Left ventricle myocardium inferior (tissue), 1 donor: ENCODE results near the gene NTHL1. TPM values are rescaled to one million over a fixed set of nuclear protein-coding genes. Genes with fewer than 3 reads are reported as not detected.

ENCODE experiments used
- DNase-seq: peaks from one replicate; pipeline ENCODE4 v3.0.0-alpha.2; 2020
- H3K27ac ChIP-seq: fragments of 200-600 bp; replicated peaks from 2 replicates; pipeline ENCODE4 v1.8.0; 2021
- H3K27me3 ChIP-seq: fragments of 200-600 bp; 2 replicates; pipeline ENCODE4 v1.8.0; 2021; ENCODE audit warnings: low read depth
- H3K36me3 ChIP-seq: fragments of 200-600 bp; 2 replicates; pipeline ENCODE4 v1.8.0; 2021
- H3K4me1 ChIP-seq: fragments of 200-600 bp; 2 replicates; pipeline ENCODE4 v1.8.0; 2021
- H3K4me3 ChIP-seq: fragments of 200-600 bp; 2 replicates; pipeline ENCODE4 v1.8.0; 2021; ENCODE audit warnings: mild to moderate bottlenecking, moderate library complexity
- H3K9me3 ChIP-seq: fragments of 200-600 bp; replicated peaks from 2 replicates; pipeline ENCODE4 v1.8.0; 2021
- CTCF ChIP-seq: fragments of 200-600 bp; IDR thresholded peaks from 2 replicates; pipeline ENCODE4 v1.8.0; 2021; ENCODE audit warnings: antibody characterized with exemption, mild to moderate bottlenecking, borderline replicate concordance
- intact Hi-C: fragments of 100-400 bp; cut with micrococcal nuclease; formaldehyde crosslinking; loops from one replicate; pipeline ENCODE4 v1.11.0; 2022
- total RNA-seq: library from RNA; stranded (reverse); fragmentation: NEBNext Ultra II Directional; extraction: Animal tissue kit (Norgen Biotek cat#: 25700); gene quantifications from one replicate; pipeline ENCODE4 v1.2.1, GENCODE V29; 2021
- donor health status: DM: no; HTN: yes; CAD: no; lungs with severe emphysema.

The NTHL1 gene
- total RNA-seq, 1 donor from 2014 or later: 21.7 TPM

GRCh38 chr16:2075631-2076030 lies 28.0 kb upstream of the NTHL1 start:
- DNase-seq: no peak
- Histone ChIP-seq H3K9me3 (no peaks in the 10 kb centered on the region), H3K36me3 (peaks cover 91% of the 10 kb centered on the region), H3K27ac (no peak overlapping the region), H3K4me3 (no peak overlapping the region), H3K27me3 (no peaks in the 10 kb centered on the region), H3K4me1 (peaks cover under 1% of the 10 kb centered on the region)
- intact Hi-C loops: loop anchor here (10.0 kb wide), 1 partner anchor 169 kb away; no protein-coding TSS in a partner anchor
- TF ChIP-seq CTCF: no peak

- intact Hi-C loops: loop anchor here (10.0 kb wide), 1 partner anchor 171 kb away; no protein-coding TSS in a partner anchor
- H3K9me3 ChIP-seq: no peaks in the 10 kb centered on the region
- no peak overlapping the region for H3K27ac ChIP-seq
- no peak overlapping the region for H3K4me3 ChIP-seq
- no peaks in the 10 kb centered on the region for H3K27me3 ChIP-seq
- H3K4me1 ChIP-seq: no peaks in the 10 kb centered on the region
- peaks cover 90% of the 10 kb centered on the region for H3K36me3 ChIP-seq
- TF ChIP-seq CTCF: no peak
- DNase-seq: no peak
Measured at GRCh38 chr16:2074071-2074470, 26.4 kb upstream of the NTHL1 start.

GRCh38 chr16:2072926-2073325 lies 25.3 kb upstream of the NTHL1 start:
- no peak for TF ChIP-seq CTCF
- Histone ChIP-seq H3K9me3 (no peaks in the 10 kb centered on the region), H3K36me3 (peaks cover 91% of the 10 kb centered on the region), H3K4me1 (no peaks in the 10 kb centered on the region), H3K27ac (no peak overlapping the region), H3K27me3 (no peaks in the 10 kb centered on the region), H3K4me3 (no peak overlapping the region)
- intact Hi-C loops: loop anchor here (10.0 kb wide), 1 partner anchor 172 kb away; no protein-coding TSS in a partner anchor
- no peak for DNase-seq

GRCh38 chr16:2071454-2072202 lies 24.0 kb upstream of the NTHL1 start:
- Histone ChIP-seq H3K4me3 (no peak overlapping the region), H3K36me3 (peaks cover 91% of the 10 kb centered on the region), H3K4me1 (no peaks in the 10 kb centered on the region), H3K27me3 (no peaks in the 10 kb centered on the region), H3K9me3 (no peaks in the 10 kb centered on the region), H3K27ac (no peak overlapping the region)
- no peak for DNase-seq
- no peak for TF ChIP-seq CTCF
- intact Hi-C loops: loop anchor here (10.0 kb wide), 1 partner anchor 173 kb away; no protein-coding TSS in a partner anchor

GRCh38 chr16:2070576-2071453 lies 23.2 kb upstream of the NTHL1 start:
- no peak overlapping the region for H3K4me3 ChIP-seq
- H3K9me3 ChIP-seq: no peaks in the 10 kb centered on the region
- no peaks in the 10 kb centered on the region for H3K27me3 ChIP-seq
- intact Hi-C loops: loop anchor here (10.0 kb wide), 1 partner anchor 174 kb away; no protein-coding TSS in a partner anchor
- no peak for TF ChIP-seq CTCF
- peaks cover 91% of the 10 kb centered on the region for H3K36me3 ChIP-seq
- no peak overlapping the region for H3K27ac ChIP-seq
- no peaks in the 10 kb centered on the region for H3K4me1 ChIP-seq
- DNase-seq: no peak
